Panc1 (cell line): ENCODE measurements around the gene MTA1. TPM values are rescaled to one million over a fixed set of nuclear protein-coding genes. Genes with fewer than 3 reads are reported as not detected.
A peak's percentile ranks its signal among the peaks of the same experiment; 100 is the strongest.

Source experiments
- ATAC-seq: fragments of 200-7000 bp; cut with Tn5 transposase; 2 replicates; pipeline ENCODE4 v1.9.1; 2020; ENCODE audit warnings: mild to moderate bottlenecking, moderate library complexity
- BruUV-seq: library from RNA; stranded (reverse); fragments of 400-500 nt; replicated peaks from 2 replicates; lab custom pipeline; 2021; lab: Mats Ljungman, UMichigan
- CTCF ChIA-PET: fragments of 300-600 bp; sonication (Branson Sonifier 250); formaldehyde crosslinking; loops from one replicate; lab custom pipeline; 2022; ENCODE audit warnings: antibody characterized with exemption; lab: Charles Lee
- POLR2A ChIA-PET: fragments of 300-600 bp; sonication (Branson Sonifier 250); formaldehyde crosslinking; loops from one replicate; lab custom pipeline; 2022; ENCODE audit warnings: antibody characterized with exemption; lab: Charles Lee
- DNase-seq: peaks from one replicate; pipeline ENCODE4 v3.0.0-alpha.2; 2010; ENCODE audit warnings: low read depth, low spot score
- H3K27ac ChIP-seq: 2 replicates; pipeline ENCODE4 v1.5.1; 2011; ENCODE audit warnings: mild to moderate bottlenecking, low read length, inconsistent platforms
- H3K27me3 ChIP-seq: fragments of 200-500 bp; sonication (Bioruptor generic); 2 replicates; pipeline ENCODE4 v1.6.0; 2014; ENCODE audit warnings: low read length, inconsistent platforms; ENCODE audit not compliant: control insufficient read depth, insufficient read depth
- H3K36me3 ChIP-seq: fragments of 200-500 bp; sonication (Bioruptor generic); 2 replicates; pipeline ENCODE4 v1.5.1; 2014; ENCODE audit warnings: inconsistent platforms, mild to moderate bottlenecking, low read length, moderate library complexity; ENCODE audit not compliant: control insufficient read depth, insufficient read depth
- H3K4me1 ChIP-seq: 2 replicates; pipeline ENCODE4 v1.5.1; 2011; ENCODE audit warnings: inconsistent platforms, mild to moderate bottlenecking, low read length, moderate library complexity; ENCODE audit not compliant: control insufficient read depth, insufficient read depth
- H3K4me3 ChIP-seq, 2 experiments: 2 replicates each; pipeline ENCODE4 v1.5.1; 2011 to 2012; ENCODE audit warnings: low read depth in 2 of 2, low read length in 2 of 2, mild to moderate bottlenecking in 2 of 2, inconsistent platforms in 1 of 2, moderate library complexity in 1 of 2
- H3K9me3 ChIP-seq: fragments of 200-500 bp; sonication (Bioruptor generic); 2 replicates; pipeline ENCODE4 v1.5.1; 2014; ENCODE audit warnings: low read depth, mild to moderate bottlenecking, inconsistent platforms, low read length, moderate library complexity; ENCODE audit not compliant: control insufficient read depth, insufficient read depth
- POLR2AphosphoS5 ChIP-seq: IDR thresholded peaks from 2 replicates; pipeline ENCODE4 v1.6.1; 2012; ENCODE audit warnings: mild to moderate bottlenecking, low read depth, low read length, moderate library complexity
- SIN3A ChIP-seq: IDR thresholded peaks from 2 replicates; pipeline ENCODE4 v1.6.1; 2012; ENCODE audit warnings: low read depth, mild to moderate bottlenecking, low read length, moderate library complexity, borderline replicate concordance; ENCODE audit not compliant: insufficient read depth
- TCF7L2 ChIP-seq: IDR thresholded peaks from 2 replicates; pipeline ENCODE4 v1.6.1; 2011; ENCODE audit warnings: mild to moderate bottlenecking, low read depth, low read length, inconsistent platforms
- in situ Hi-C: cut with HindIII; loops from 2 replicates; pipeline ENCODE4 v1.10.0; 2016; ENCODE audit warnings: low sequenced_read_pairs, low pct_unique_long_range_greater_than_20kb
- intact Hi-C: fragments of 100-400 bp; cut with micrococcal nuclease; formaldehyde crosslinking; loops from one replicate; pipeline ENCODE4 v1.10.0; 2022; ENCODE audit not compliant: unreplicated experiment
- total RNA-seq: library from RNA; stranded (reverse); gene quantifications from one replicate; pipeline ENCODE4 v1.2.1, GENCODE V29; 2021; ENCODE audit not compliant: unreplicated experiment
- TF ChIP-seq, protein P1 (sequence below): fragments of 450-650 bp; IDR thresholded peaks from 2 replicates; pipeline ENCODE4 v1.5.1; 2017; ENCODE audit warnings: mild to moderate bottlenecking
- TF ChIP-seq, protein P2 (sequence below), 2 experiments: IDR thresholded peaks; 2 replicates each; pipeline ENCODE4 v1.6.1; 2011 to 2012; ENCODE audit warnings: low read depth in 2 of 2, control low read depth in 1 of 2, low read length in 1 of 2, mild to moderate bottlenecking in 1 of 2, moderate library complexity in 1 of 2; ENCODE audit not compliant: insufficient read depth in 1 of 2

Gene MTA1
- total RNA-seq, 1 experiment from 2014 or later: 105 TPM

DNA sequence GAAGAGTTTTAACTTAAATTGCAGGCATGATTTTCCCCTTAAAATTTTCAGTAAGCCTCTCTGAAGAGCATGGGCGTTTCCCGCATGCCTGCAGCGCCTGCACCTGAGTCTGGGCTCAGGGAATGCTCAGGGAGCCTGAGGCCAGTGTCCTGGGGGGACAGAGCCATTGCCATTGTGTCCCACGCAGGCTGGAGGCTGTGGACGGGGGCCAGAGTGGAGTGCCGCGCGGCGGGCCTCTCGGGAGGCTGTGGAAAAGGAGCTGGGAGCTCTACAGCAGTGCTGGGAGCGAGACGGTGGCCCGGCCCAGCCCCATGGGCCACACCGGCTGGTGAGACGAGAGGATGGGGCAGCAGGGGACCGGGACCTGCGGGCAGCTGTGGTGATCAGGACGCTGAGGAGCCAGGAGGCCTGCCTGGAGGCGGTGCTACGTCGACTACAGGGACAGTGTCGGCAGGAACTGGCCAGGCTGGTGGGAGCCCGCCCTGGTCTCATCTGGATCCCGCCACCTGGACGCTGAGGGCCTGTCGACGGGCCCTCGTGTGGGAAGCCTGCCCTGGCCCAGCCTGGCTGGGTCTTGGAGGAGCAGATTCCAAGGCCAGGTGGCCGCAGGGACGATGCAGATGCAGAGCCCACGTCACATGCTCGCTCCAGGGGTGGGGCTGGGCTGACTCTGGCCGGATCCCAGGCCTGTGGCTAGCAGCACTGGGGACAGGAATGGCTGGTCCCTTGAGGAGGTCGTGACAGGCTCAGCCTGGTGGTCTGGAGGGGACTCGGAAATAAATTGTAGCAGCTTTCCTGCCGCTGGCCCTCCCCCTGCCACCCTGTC, 79.0 kb downstream of the MTA1 start:
- Histone ChIP-seq H3K36me3 (no peaks in the 10 kb centered on the region), H3K27me3 (no peaks in the 10 kb centered on the region), H3K4me3 (no peak overlapping the region), H3K27ac (no peak overlapping the region), H3K4me1 (no peaks in the 10 kb centered on the region), H3K9me3 (no peaks in the 10 kb centered on the region)
- ChIA-PET POLR2A (no interaction called here), CTCF (no interaction called here)
- no peak; the same call in 1 of the 2 replicates for ATAC-seq
- no TSS peak for BruUV-seq
- in situ Hi-C loops (no loop called here), intact Hi-C loops (no loop called here)
- no peak for TF ChIP-seq SIN3A
- TF ChIP-seq, protein P1, sequence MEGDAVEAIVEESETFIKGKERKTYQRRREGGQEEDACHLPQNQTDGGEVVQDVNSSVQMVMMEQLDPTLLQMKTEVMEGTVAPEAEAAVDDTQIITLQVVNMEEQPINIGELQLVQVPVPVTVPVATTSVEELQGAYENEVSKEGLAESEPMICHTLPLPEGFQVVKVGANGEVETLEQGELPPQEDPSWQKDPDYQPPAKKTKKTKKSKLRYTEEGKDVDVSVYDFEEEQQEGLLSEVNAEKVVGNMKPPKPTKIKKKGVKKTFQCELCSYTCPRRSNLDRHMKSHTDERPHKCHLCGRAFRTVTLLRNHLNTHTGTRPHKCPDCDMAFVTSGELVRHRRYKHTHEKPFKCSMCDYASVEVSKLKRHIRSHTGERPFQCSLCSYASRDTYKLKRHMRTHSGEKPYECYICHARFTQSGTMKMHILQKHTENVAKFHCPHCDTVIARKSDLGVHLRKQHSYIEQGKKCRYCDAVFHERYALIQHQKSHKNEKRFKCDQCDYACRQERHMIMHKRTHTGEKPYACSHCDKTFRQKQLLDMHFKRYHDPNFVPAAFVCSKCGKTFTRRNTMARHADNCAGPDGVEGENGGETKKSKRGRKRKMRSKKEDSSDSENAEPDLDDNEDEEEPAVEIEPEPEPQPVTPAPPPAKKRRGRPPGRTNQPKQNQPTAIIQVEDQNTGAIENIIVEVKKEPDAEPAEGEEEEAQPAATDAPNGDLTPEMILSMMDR: no peak
- no peak for TF ChIP-seq TCF7L2
- TF ChIP-seq, protein P2, sequence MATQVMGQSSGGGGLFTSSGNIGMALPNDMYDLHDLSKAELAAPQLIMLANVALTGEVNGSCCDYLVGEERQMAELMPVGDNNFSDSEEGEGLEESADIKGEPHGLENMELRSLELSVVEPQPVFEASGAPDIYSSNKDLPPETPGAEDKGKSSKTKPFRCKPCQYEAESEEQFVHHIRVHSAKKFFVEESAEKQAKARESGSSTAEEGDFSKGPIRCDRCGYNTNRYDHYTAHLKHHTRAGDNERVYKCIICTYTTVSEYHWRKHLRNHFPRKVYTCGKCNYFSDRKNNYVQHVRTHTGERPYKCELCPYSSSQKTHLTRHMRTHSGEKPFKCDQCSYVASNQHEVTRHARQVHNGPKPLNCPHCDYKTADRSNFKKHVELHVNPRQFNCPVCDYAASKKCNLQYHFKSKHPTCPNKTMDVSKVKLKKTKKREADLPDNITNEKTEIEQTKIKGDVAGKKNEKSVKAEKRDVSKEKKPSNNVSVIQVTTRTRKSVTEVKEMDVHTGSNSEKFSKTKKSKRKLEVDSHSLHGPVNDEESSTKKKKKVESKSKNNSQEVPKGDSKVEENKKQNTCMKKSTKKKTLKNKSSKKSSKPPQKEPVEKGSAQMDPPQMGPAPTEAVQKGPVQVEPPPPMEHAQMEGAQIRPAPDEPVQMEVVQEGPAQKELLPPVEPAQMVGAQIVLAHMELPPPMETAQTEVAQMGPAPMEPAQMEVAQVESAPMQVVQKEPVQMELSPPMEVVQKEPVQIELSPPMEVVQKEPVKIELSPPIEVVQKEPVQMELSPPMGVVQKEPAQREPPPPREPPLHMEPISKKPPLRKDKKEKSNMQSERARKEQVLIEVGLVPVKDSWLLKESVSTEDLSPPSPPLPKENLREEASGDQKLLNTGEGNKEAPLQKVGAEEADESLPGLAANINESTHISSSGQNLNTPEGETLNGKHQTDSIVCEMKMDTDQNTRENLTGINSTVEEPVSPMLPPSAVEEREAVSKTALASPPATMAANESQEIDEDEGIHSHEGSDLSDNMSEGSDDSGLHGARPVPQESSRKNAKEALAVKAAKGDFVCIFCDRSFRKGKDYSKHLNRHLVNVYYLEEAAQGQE (IDR thresholded peaks at IDR 0.05; ENCODE audit: insufficient read depth in 1 of 2, low read depth in 2 of 2, low read length in 1 of 2): no peak
- no peak for TF ChIP-seq POLR2AphosphoS5
- no peak for DNase-seq

GRCh38 chr14:105499256-105500035, 79.8 kb downstream of the MTA1 start:
- Histone ChIP-seq H3K4me3 (no peak overlapping the region), H3K36me3 (no peaks in the 10 kb centered on the region), H3K27me3 (no peaks in the 10 kb centered on the region), H3K27ac (no peak overlapping the region), H3K4me1 (no peaks in the 10 kb centered on the region), H3K9me3 (no peaks in the 10 kb centered on the region)
- CTCF ChIA-PET: no interaction called here
- BruUV-seq: no TSS peak
- ATAC-seq (peak; percentile 14; the same call in 1 of the 2 replicates), DNase-seq (no peak)
- POLR2A ChIA-PET: no interaction called here
- TF ChIP-seq, protein P1: no peak
- TF ChIP-seq SIN3A (no peak), TCF7L2 (no peak), POLR2AphosphoS5 (no peak)
- TF ChIP-seq, protein P2 (IDR thresholded peaks at IDR 0.05; ENCODE audit: insufficient read depth in 1 of 2, low read depth in 2 of 2, low read length in 1 of 2): no peak
- intact Hi-C loops: no loop called here
- in situ Hi-C loops: no loop called here
